HG02759 (cell line): ENCODE measurements around the gene MAGEA2B.
"Not testable (repeated sequence)": the region's sequence is repeated elsewhere in the genome, so short reads cannot be mapped to it uniquely, and the experiment has no call there.

Experiments used
- ATAC-seq: cut with Tn5 transposase; IDR thresholded peaks from one replicate; pipeline ENCODE4 v1.9.1; 2021; ENCODE audit warnings: mild to moderate bottlenecking, moderate library complexity; ENCODE audit not compliant: unreplicated experiment

Gene MAGEA2B

GRCh38 chrX:152754871-152755270, 40.4 kb downstream of the MAGEA2B start:
- ATAC-seq = not testable (repeated sequence)

DNA sequence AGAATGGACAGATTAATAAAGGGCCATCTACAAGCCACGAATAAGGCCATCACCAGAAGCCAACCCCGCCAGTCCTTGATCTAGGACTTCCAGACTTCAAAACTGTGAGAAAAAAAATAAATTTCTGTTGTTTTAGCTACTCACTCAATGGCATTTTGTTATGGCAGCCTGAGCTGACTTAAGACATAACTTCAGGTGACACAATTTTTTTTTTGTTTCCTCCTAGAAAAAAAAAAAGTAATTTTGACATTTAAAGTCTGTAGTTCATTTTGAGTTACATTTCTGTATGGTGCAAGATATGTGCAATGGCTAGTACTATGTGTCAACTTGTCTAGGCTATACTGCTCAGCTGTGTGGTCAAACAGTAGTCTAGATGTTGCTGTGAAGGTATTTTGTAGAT, 44.5 kb downstream of the MAGEA2B start, which contains the start of gene CSAG3:
TSS of gene CSAG3 (plus strand) at position 301 of the 400 bp plus-strand sequence.
- ATAC-seq = not testable (repeated sequence)

GRCh38 chrX:152759544-152759943, 45.1 kb downstream of the MAGEA2B start:
- not testable (repeated sequence) for ATAC-seq

- ATAC-seq = not testable (repeated sequence)
These were observed 47.2 kb downstream of the MAGEA2B start for GRCh38 chrX:152761582-152761981.

DNA sequence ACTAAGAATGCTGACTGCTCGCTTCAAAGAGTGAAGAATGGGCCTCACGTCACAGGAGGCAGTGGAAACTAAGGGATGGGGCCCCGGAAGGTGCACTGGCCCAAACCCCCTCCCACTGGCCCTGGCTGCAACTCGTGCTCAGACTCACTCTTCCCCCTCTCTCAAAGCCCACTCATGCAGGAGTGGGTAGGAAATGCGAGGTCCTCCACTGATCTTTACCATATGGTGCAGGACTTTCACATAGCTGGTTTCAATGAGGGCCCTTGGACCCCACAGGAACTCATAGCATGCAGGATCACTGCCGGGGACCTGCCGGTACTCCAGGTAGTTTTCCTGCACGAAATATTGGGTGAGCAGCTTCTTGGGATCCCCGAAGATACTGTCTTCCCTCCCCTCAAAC, 52.1 kb downstream of the MAGEA2B start:
- ATAC-seq = not testable (repeated sequence)
